ENCODE measurements around the gene PIPOX.

DNA sequence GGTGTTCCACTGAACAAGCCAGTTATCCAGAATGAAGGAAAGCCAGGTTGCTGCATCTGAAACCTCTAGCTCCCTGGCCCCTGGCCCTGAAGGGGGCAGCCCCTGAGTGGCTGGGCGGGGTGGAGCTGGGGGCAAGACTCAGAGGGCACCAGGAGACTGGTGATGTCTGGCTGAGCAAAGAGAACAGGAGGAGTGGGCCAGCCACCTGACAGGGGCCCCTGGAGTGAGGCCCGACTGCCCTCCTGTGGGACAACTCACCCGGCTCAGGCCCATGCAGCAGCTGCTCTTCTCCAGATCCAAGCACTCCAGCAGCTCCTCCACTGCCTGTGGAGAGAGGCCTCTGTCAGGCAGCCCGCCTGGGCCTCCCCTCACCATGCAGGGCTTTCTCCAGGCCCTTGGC is 60.4 kb downstream of the PIPOX start:
- TF ChIP-seq, protein P1, sequence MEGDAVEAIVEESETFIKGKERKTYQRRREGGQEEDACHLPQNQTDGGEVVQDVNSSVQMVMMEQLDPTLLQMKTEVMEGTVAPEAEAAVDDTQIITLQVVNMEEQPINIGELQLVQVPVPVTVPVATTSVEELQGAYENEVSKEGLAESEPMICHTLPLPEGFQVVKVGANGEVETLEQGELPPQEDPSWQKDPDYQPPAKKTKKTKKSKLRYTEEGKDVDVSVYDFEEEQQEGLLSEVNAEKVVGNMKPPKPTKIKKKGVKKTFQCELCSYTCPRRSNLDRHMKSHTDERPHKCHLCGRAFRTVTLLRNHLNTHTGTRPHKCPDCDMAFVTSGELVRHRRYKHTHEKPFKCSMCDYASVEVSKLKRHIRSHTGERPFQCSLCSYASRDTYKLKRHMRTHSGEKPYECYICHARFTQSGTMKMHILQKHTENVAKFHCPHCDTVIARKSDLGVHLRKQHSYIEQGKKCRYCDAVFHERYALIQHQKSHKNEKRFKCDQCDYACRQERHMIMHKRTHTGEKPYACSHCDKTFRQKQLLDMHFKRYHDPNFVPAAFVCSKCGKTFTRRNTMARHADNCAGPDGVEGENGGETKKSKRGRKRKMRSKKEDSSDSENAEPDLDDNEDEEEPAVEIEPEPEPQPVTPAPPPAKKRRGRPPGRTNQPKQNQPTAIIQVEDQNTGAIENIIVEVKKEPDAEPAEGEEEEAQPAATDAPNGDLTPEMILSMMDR (IDR thresholded peaks at IDR 0.05; ENCODE audit: low read depth, low read length), result no peak
- TF ChIP-seq EZH2phosphoT487 (IDR thresholded peaks at IDR 0.05; ENCODE audit: low read depth), result no peak
